ENCODE results near the gene CROCC. TPM values are rescaled to one million over a fixed set of nuclear protein-coding genes. Genes with fewer than 3 reads are reported as not detected.

The CROCC gene
- total and polyA plus RNA-seq, 9 of the 15 experiments (the other 6 are each of a cell fraction or from before 2014, with no cell fraction given) = 0.17 to 15.4 (median 7.6) TPM

GRCh38 chr1:16996845-16997244 is 75.1 kb downstream of the CROCC start:
- Histone ChIP-seq H4K20me1 (replicated peaks; ENCODE audit: control insufficient read depth, insufficient read depth, low read length) (no peaks in the 10 kb centered on the region), H3K9me3 (replicated peaks; ENCODE audit: control insufficient read depth, insufficient read depth, low read depth, low read length) (no peaks in the 10 kb centered on the region), H3K27ac (ENCODE audit: extremely low read depth, low read depth, low read length) (no peak overlapping the region), H3K79me2 (ENCODE audit: control insufficient read depth, insufficient read depth, low read length) (no peaks in the 10 kb centered on the region), H3K4me1 (replicated peaks in 1 of 2; ENCODE audit: control insufficient read depth in 2 of 2, insufficient read depth in 2 of 2, low read length in 2 of 2) (peaks cover 0 to 23% of the 10 kb centered on the region in 2 experiments; a peak in 1 of 5 replicates), H3K27me3 (ENCODE audit: control insufficient read depth in 2 of 2, insufficient read depth in 2 of 2, low read length in 2 of 2) (no peaks in the 10 kb centered on the region), H3K9me1 (ENCODE audit: control insufficient read depth, insufficient read depth, low read length) (no peaks in the 10 kb centered on the region), H3K4me3 (no peak overlapping the region), H2AFZ (ENCODE audit: low read depth, low read length) (no peak overlapping the region), H3K4me2 (ENCODE audit: insufficient read depth, low read length) (no peak overlapping the region), H3K9ac (ENCODE audit: insufficient read depth in 1 of 2, low read depth in 2 of 2, low read length in 2 of 2) (no peak overlapping the region), H3K36me3 (ENCODE audit: control insufficient read depth, insufficient read depth, low read length) (peaks cover 11% of the 10 kb centered on the region; the same call in 1 of the 3 replicates)
- in situ Hi-C loops (cut with MboI) (no loop called here), intact Hi-C loops (cut with micrococcal nuclease) (no loop called here)
- TF ChIP-seq RNF219 (CRISPR knock-in tag; IDR thresholded peaks at IDR 0.05) = no peak
- TF ChIP-seq CEBPB (tag; IDR thresholded peaks at IDR 0.05) = no peak
- no peak for TF ChIP-seq GTF2F1 (IDR thresholded peaks at IDR 0.05; ENCODE audit: low read depth, low read length)
- TF ChIP-seq RBBP5 (IDR thresholded peaks at IDR 0.05; ENCODE audit: borderline replicate concordance, insufficient read depth, low read length, poor library complexity, severe bottlenecking) = no peak
- TF ChIP-seq HOXB6 (CRISPR knock-in tag; IDR thresholded peaks at IDR 0.05; ENCODE audit: borderline replicate concordance) = no peak
- no peak for TF ChIP-seq ETS1 (conservative IDR thresholded peaks at IDR 0.05; ENCODE audit: control insufficient read depth, low read depth, low read length)
- ChIA-PET CTCF (ENCODE audit: low intra/inter-chr PET ratio) (no interaction called here), POLR2A (interaction anchor here (0.6 kb wide), 1 partner anchor 42 kb away, joined by 3 read pairs; no protein-coding TSS in a partner anchor)
- BruUV-seq (replicated peaks) = no TSS peak
- no peak for FAIRE-seq
- 86% methylated on average over 14 of the region's 14 CpGs for whole genome bisulfite sequencing (ENCODE audit: insufficient coverage, low coverage, missing lambda C conversion rate)
- ATAC-seq = no peak
- DNase-seq (ENCODE audit: extremely low read depth in 1 of 4, low spot score in 3 of 4) = no peak
